HG03060 (cell line): Measurements from ENCODE around the gene GREB1.

Source experiments
- ATAC-seq: cut with Tn5 transposase; IDR thresholded peaks from one replicate; pipeline ENCODE4 v1.9.1; 2021; ENCODE audit warnings: low read depth, moderate number of reproducible peaks; ENCODE audit not compliant: unreplicated experiment

Gene GREB1

DNA sequence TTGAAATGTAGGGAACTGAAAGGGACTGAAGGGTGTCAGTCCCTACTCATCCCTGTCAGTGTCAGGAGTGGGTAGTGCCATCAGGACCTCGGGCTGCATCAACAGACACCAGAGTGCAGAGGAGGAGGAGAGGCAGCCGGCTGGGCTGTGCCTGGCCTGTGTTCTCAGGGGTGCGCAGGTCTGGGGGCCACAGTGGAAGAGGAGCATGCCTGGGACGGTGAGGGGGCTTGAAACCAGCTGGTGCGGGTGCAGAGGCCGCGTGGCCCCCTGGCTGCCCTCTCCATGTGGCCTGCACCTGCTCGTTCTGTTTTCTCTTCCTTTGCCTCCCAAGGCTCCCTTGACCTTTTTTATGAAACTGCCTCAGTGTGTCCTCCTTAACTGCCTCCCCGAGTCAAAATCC, 94.8 kb downstream of the GREB1 start:
- ATAC-seq, result no peak

DNA sequence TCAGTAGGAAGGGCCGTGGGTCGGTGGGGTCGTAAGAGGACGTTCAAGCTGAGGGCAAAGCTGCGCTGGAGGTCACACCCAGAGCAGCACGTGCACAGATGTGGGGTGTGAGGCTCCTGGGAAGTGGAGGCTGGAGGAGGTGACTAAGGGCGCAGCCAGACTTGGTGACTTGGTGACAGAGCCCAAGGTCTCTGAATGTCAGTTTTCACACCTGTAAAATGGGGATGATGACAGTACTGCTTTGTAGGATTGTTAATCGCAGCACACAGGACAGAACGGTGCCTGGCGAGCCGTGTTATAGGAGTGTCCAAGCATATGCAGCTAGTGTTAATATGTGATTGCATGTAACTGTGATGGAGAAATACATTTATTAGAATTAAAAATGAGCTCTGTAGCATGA, 95.4 kb downstream of the GREB1 start:
- ATAC-seq, result no peak

DNA sequence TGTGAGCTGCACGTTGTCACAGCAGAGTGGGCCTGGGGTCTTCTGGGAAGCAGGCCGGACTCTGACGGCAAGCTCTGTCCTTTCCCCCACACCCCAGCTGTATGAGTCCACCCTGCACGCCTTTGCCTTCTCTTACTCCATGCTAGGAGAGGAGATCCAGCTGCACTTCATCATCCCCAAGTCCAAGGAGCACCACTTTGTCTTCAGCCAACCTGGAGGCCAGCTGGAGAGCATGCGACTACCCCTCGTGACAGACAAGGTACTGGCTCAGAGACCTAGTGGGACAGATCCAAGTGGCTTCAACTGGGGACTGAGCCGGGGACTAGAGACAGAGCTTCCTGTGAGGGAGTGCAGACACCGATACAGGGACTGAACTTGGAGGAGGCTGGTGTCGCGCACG, 96.0 kb downstream of the GREB1 start:
- ATAC-seq, result no peak

DNA sequence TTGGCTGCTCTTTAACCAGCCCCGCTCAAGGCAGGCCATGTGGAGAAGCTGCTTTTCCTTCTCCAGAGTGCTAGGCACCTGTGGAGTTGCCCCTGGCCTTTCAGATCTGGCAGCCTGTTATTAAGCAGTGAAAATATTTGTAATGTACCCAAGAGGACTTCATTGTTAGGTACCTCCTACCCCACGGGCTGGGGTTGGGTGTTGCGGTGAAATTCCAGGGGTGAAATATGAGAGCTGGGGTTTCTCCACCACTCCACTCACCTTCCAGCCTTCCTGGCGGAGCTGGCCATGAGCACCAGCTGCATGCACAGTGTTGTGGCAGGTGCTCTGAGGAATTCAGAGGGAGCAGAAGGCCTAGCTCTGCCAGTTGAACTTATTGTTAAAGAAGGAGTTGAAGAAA, 97.0 kb downstream of the GREB1 start:
- ATAC-seq, result no peak

DNA sequence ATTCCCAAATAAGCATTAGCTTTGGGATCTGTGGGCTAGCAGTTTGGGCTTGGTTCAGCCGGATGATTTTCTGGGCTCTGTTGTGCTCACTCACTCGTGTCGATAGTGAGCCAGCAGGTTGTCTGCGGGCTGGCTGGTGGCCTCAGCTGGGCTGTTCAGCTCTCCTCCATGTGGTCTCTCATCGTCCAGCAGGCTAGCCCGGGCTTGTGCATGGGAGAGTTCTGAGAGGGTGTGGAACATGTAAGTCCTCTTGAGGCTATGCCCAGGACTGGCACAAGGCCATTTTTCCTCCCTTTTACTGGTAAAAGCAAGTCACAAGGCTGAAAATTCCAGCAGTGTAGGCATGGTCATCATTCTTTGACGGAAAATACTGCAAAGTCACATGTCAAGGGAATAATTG, 97.6 kb downstream of the GREB1 start:
- no peak for ATAC-seq

DNA sequence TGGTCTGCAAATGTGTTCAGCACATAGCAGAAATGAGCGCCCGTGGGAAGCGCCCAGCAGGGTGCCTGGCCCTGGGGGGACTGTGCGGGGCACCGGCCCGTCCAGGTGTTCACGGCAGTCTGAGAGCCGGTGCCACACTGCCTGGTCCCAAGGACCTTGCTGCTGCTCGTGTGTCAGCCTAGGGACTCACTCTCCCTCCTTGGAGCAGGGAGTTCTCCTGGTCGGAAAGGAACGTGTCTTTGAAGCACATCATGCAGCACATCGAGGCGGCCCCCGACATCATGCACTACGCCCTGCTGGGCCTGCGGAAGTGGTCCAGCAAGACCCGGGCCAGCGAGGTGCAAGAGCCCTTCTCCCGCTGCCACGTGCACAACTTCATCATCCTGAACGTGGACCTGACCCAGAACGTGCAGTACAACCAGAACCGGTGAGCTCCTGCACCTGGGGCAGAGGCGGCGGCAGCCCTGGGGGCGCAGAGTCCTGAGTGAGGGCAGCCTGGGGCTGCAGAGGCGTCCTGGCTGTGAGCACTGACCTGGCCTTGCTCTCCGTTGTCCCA, 100.2 kb downstream of the GREB1 start:
- no peak for ATAC-seq

DNA sequence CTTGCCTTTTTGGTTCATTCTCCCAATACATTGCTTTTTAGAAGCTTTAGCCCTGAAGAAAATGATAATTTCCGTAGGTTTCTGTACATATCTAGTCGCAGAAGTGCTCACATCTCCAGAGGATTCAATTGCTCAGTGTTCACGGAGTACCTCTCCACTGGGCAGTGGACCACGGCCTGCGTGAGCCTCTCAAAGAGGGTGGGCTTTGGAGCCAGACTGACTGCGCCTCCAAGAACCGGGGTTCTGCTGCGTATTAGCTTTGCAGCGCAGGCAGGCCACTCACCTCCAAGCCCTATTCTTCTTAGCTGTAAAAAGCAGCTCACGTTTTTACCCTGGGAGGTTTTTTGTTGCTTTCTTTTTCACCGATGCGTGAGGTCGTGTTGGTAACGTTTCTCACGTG, 100.7 kb downstream of the GREB1 start:
- no peak for ATAC-seq

DNA sequence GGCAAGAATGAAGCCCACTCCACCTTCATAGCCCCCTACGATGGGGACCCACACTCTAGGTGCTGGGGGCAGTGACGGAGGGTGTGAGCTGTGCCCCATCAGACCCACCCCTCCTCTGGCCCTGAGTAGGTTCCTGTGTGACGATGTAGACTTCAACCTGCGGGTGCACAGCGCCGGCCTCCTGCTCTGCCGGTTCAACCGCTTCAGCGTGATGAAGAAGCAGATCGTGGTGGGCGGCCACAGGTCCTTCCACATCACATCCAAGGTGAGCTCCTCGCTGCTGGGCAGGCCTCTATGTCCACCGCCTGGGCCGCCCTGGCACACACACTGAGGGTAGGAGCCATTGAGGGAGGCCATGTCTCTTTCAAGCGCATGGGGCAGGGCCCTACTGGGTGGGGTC, 101.3 kb downstream of the GREB1 start:
- ATAC-seq, result no peak

DNA sequence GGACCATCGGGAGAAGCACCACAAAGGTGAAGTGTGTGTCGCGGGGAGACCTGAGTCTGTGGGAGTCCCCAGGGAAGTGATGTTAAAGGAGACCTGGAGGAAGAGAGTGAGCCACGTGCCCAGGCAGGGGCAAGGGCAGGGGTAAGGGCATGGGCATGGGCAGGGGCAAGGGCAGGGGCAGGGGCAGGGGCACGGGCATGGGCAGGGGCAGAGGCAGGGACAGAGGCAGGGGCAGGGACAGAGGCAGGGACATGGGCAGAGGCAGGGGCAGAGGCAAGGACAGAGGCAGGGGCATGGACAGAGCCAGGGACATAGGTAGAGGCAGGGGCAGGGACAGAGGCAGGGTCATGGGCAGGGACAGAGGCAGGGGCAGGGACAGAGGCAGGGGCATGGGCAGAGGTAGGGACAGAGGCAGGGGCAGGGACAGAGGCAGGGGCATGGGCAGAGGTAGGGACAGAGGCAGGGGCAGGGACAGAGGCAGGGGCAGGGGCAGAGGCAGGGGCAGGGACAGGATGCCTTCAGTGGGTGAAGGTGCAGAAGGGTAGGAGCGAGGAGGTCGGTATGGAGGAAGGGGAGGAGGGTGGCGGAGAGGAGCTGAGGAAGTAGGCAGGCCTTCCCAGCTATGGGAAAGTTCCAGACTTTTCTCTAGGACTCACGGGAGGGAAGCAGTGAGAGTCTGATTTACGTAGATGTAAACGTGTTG, 102.9 kb downstream of the GREB1 start:
- no peak for ATAC-seq

DNA sequence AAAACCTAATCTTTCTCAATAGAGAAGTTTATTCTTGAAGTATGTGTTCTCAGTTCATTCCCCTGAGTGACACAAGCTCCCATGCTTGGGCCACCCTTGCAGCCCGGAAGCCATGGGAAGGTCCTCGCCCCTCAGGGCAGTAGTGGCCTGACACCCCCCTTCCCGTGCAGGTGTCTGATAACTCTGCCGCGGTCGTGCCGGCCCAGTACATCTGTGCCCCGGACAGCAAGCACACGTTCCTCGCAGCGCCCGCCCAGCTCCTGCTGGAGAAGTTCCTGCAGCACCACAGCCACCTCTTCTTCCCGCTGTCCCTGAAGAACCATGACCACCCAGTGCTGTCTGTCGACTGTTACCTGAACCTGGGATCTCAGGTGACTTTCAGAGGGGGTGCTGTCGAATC, 103.7 kb downstream of the GREB1 start:
- no peak for ATAC-seq

DNA sequence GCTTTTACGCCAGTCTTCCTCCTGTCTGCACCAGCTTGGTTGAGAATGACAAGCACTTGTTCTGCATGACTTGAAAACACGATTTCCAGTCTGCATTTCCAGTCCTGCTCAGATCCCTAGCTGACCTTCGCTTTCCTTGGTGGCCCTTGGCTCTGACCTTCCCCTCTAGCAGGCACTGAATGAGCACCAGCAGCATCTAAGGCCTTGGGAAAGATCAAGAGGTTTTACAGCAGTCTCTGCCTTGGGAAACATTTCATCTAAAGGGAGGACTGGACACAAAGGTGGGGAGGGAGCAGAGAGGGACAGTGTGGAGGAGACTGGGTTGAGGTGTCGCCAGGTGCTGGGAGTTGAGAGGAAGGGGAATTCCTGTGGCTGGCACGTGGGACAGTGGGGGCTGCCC, 105.7 kb downstream of the GREB1 start:
- no peak for ATAC-seq

DNA sequence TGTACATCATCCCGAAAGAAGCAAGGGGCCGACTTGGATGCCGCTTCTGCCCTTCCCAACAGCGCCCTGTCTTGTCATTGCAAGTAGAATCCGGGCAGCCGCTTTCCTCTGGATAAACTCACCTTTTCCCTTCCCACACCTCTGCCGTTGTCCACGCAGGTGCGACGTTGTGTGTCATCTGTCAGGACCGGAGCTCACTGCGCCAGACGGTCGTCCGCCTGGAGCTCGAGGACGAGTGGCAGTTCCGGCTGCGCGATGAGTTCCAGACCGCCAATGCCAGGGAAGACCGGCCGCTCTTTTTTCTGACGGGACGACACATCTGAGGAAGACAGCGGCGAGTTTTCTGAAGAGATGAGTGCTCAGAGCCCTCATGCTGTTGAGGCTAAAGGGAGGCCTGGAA, 106.3 kb downstream of the GREB1 start:
- ATAC-seq, result no peak

DNA sequence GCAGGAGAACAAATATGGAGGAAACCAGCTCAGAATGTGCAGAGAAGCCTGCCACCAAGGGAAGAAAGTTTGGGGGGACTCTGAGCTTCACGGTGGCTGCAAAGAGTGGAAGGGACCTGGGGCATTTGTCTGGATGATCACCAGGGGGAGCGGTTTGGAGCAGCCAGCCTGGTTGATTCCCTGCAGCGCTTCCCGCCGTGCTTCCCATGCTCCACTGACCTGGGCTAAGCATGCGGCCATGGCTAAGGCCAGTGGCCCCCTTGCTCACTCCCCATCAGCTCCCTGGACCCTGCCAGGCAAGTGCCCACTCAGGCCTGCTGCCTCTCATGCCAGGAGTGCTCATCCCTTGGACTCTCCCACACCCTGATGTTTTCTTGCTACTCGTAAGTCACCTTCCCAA, 109.1 kb downstream of the GREB1 start:
- ATAC-seq, result no peak

DNA sequence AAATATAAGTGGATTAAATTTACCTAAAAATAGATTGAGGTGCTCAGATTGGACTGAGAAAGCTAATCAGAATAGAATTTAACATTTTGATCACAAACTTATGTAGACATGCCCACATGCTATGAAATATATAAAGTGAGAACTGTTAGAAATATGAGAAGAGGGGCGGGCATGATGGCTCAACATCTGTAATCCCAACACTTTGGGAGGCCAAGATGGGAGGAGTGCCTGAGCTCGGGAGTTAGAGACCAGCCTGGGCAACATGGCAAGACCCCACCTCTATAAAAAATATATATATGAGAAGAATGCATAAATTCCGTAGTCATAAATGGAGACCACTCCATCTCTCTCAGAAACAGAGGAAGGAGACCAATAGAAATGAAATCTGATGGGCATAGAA, 110.4 kb downstream of the GREB1 start:
- ATAC-seq, result no peak

DNA sequence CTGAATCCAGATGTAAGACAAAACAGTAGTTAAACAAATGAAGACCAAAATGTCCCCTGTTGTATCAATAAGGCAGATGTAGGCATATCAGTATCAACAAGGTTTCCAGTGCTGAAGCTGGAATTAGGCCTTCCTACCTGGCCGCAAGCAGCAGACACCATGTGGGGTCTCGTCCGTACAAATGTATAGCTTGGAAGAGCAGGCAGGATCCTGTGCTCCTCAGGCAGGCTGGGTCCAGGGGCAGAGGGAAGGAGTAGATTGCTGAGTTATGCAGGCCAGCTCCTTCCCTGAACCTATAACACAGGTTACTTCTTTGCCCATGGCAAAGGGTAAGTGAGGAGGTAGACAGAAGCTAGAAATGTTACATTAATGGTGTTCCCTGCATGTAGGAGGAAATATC, 112.7 kb downstream of the GREB1 start:
- ATAC-seq, result no peak

DNA sequence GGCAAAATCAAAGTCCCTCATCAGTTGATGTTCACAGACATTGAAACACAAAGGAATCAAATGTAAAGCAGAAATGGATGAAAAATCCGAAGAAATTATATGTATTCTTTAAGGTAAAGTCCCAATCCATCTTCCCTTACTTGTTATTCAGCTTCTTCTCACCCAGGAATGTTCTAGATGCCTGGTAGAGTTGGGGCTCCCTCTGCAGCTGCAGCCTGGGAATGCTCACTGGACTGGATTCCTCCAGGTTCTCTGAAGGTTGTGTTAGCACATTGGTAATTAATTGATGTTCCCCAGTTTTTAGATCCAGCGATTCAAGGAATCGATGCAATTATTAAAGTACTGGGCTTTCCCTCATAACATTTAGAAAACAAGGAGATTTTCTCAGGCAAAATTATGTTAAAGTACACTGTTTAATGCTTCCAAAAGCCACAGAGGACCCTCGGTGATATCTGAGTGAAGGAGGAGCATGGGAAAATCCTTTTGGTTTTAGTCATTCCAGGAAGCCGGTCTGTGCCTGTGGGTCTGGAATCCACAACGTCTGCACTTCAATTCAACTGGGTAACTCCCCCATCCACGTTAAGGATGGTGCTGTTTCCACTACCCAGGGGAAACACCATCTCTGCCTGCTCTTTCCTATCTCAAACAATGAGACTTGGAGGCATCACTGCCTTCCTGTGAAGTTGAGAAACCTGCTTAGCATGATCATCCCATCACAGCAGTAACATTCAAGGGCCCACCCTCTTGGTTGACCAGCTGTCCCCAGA, 114.2 kb downstream of the GREB1 start:
- no peak for ATAC-seq

DNA sequence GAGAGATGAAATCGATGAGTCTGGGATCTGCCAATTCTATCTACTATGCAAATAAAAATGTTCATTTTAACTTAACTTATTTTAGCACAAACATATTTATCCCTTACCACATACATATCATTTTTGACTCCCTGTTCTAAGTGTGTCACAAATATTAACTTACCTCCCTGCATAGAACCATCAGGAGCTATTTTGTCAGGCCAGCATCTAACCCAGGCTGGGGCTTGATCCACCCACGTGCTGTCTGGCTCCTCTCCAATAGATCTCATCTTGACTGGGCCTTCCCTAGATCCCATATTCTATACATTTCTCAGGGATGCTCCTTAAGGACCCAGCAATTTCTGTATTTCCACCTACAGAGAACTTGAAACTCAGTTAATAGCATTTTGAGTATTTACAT, 115.2 kb downstream of the GREB1 start:
- ATAC-seq, result no peak

DNA sequence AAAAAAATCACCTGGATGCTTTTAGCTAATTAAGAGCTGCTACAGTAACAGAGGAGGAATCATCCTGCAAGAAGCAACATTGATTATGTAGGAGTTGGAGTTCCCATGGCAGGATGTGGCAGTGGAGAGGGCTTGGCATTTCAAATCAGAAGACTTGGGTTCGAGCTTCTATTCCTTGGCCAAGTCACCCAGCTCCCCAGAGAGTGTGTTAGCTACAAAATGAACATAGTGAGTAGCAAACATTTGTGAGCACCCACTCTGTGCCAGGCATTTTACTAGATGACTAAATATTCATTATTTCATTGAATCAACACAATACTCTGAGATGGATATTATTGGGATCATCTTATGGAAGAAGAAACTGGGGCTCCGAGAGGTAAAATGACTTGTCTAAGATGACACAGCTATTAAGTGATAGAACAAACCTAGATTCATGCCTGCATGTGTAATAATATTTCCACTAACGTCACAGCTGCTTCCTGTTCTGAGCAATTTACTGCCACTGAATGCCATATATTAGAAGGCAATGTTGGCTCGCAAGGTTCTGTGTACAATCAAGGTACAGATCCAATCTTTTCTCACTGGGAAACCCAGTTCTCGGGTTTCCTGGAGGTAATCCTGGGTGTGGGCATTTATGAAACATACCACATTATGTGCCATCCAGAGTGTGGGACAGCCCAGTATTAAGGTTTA, 118.2 kb downstream of the GREB1 start:
- ATAC-seq, result no peak

DNA sequence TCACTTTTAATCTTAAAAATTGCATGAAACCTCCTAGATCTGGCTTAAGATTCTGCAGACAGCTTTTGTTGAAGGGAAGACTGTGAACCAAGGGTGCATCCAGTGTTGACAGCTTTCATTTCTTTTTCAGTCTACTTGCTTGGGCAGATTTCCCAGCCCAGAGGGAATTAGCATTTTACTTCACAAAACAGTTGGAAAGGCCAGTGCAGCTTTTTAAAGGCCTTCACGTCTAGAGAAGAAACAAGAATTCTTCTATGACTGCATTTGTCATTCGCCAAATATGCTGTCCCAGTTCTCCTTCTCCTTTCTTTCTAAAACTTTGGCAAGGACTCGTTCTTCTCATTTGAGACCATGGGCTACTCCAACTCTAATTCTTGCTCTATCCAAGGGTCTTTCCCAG, 118.7 kb downstream of the GREB1 start:
- ATAC-seq, result no peak

DNA sequence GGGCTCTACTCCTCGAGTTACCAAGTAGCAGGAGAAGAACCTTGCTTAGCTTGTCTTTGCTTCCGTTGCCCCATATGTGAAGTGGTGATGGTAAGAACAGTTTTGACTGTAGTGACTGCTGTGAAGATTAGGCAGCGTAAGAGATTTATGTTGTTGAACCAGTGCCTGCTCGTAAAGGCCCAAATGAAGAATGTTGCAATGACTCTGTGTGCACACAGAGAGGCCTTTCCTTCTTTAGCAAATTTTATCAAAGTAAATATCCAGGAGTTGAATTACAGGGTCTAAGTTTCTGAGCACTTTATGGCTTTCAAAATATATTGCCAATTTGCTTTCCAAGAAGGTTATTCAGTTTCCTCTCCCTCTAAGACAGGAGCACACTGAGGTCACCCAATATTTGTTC, 121.7 kb downstream of the GREB1 start:
- no peak for ATAC-seq

DNA sequence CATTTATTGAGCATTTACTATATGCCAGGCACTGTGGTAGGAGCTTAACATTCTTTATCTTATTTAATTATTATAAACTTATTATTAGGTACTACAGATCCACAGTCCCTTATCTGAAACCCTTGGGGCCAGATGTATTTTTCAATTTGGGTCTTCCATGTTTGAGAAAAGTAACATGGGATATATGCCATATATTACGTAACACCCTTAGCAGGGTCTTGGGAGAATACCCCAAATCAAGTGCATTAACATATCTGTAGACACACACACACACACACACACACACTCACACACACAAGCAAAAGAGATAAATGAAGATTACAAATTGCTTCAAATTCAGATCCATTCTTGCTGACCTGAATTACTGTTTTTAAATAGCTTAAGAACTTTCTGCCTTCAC, 122.4 kb downstream of the GREB1 start:
- ATAC-seq, result no peak
